SU-DHL-6 (cell line): ENCODE results near the gene RNF222.

Experiments used
- H2AFZ ChIP-seq: fragments of 200-600 bp; sonication (generic); 2 replicates; pipeline ENCODE4 v1.6.1; 2014; ENCODE audit warnings: low read depth, mild to moderate bottlenecking, moderate library complexity, mixed read lengths, antibody characterized with exemption, low read length; ENCODE audit not compliant: severe bottlenecking
- H3F3A ChIP-seq: fragments of 200-600 bp; shearing (Covaris generic); 2 replicates; pipeline ENCODE4 v1.6.0; 2016; ENCODE audit warnings: antibody characterized with exemption, mild to moderate bottlenecking; ENCODE audit not compliant: insufficient read depth
- H3K27ac ChIP-seq: fragments of 200-600 bp; sonication (generic); 2 replicates; pipeline ENCODE4 v1.5.1; 2016; ENCODE audit warnings: low read depth, mild to moderate bottlenecking, low read length, moderate library complexity, mixed read lengths
- H3K27me3 ChIP-seq: fragments of 200-600 bp; sonication (generic), shearing (Covaris generic); 2 replicates; pipeline ENCODE4 v1.6.0; 2014; ENCODE audit warnings: mild to moderate bottlenecking, low read length
- H3K36me3 ChIP-seq: fragments of 200-600 bp; sonication (generic); 2 replicates; pipeline ENCODE4 v1.6.1; 2014; ENCODE audit warnings: mild to moderate bottlenecking, low read length, mixed read lengths
- H3K4me2 ChIP-seq: fragments of 300-600, 200-600 bp; shearing (Covaris generic), sonication (generic); 2 replicates; pipeline ENCODE4 v1.6.0; 2014; ENCODE audit warnings: low read length, low read depth, mild to moderate bottlenecking; ENCODE audit not compliant: poor library complexity, severe bottlenecking
- H3K4me3 ChIP-seq: fragments of 200-600 bp; sonication (generic); 2 replicates; pipeline ENCODE4 v1.5.1; 2014; ENCODE audit warnings: antibody characterized with exemption, low read length, mild to moderate bottlenecking, mixed read lengths; ENCODE audit not compliant: insufficient read depth, poor library complexity, severe bottlenecking
- H3K79me2 ChIP-seq: fragments of 200-600 bp; sonication (generic); 2 replicates; pipeline ENCODE4 v1.6.1; 2014; ENCODE audit warnings: mild to moderate bottlenecking, low read length, moderate library complexity; ENCODE audit not compliant: insufficient read depth
- H3K9ac ChIP-seq: fragments of 200-600 bp; sonication (generic); 2 replicates; pipeline ENCODE4 v1.7.0; 2014; ENCODE audit warnings: mild to moderate bottlenecking, low read length
- H3K9me2 ChIP-seq: fragments of 200-600 bp; sonication (generic); replicated peaks from 2 replicates; pipeline ENCODE4 v1.6.1; 2014; ENCODE audit warnings: low read length; ENCODE audit not compliant: insufficient read depth
- H3K9me3 ChIP-seq: fragments of 200-600 bp; sonication (generic); 2 replicates; pipeline ENCODE4 v1.6.1; 2014; ENCODE audit warnings: low read length, mixed read lengths; ENCODE audit not compliant: insufficient read depth
- H4K20me1 ChIP-seq: fragments of 200-600 bp; sonication (generic); 2 replicates; pipeline ENCODE4 v1.6.1; 2014; ENCODE audit warnings: low read depth, mild to moderate bottlenecking, antibody characterized with exemption, low read length, moderate library complexity, mixed read lengths
- EZH2phosphoT487 ChIP-seq: fragments of 200-600 bp; sonication (generic), shearing (Covaris generic); conservative IDR thresholded peaks from 2 replicates; pipeline ENCODE4 v1.6.1; 2018; ENCODE audit warnings: mild to moderate bottlenecking, antibody characterized with exemption, low read length, moderate library complexity, mixed read lengths
- TF ChIP-seq, protein P1 (sequence below): fragments of 200-600 bp; sonication (generic); IDR thresholded peaks from one replicate; pipeline ENCODE4 v1.5.1; 2017; ENCODE audit warnings: antibody characterized with exemption, mild to moderate bottlenecking, low read length, moderate library complexity; ENCODE audit not compliant: insufficient read depth, poor library complexity, severe bottlenecking

The RNF222 gene

DNA sequence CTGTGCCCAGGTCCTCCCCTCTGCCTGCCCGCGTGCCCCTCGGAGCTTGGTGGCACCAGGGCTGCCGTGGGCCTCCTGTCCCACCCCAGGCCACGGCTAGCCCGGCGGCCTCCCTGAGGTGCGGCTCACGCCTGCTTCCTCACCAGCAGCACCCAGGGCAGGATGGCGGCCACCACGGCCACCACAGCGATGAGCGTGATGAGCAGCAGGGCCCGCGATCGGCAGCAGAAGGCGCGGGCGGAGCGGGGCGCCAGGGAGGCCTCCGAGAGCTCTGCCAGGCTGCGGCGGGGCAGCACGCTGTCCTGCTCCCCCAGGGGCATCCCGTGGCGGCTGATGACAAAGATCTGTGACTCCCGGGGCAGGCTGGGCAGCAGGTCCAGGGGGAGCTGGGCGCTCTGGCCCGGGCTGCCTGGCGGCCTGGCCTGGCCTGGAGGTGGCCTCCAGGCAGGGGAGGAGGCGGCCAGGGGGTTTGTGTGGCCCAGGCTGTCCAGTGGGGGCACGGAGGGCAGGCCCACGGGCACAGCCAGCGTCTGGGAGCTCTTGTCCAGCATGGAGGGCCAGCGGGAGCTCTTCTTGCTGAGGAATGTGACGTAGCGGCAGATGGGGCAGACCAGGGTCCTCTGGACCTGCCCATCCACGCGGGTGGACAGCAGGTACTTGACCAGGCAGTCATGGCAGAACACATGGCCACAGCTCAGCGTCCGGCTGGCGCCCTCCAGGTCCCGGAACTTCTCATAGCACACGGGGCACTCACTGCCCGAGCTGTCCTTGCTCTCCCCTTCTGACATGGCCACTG, 4.8 kb downstream of the RNF222 start:
- Histone ChIP-seq H3K36me3 (no peaks in the 10 kb centered on the region), H3K27ac (no peak overlapping the region), H3K4me3 (no peak overlapping the region), H4K20me1 (no peaks in the 10 kb centered on the region), H3K9me3 (no peaks in the 10 kb centered on the region), H3K9ac (no peak overlapping the region), H3K9me2 (no peaks in the 10 kb centered on the region), H3K79me2 (no peaks in the 10 kb centered on the region), H2AFZ (no peak overlapping the region), H3K27me3 (no peaks in the 10 kb centered on the region), H3F3A (no peaks in the 10 kb centered on the region), H3K4me2 (no peak overlapping the region)
- no peak for TF ChIP-seq EZH2phosphoT487

GRCh38 chr17:8392274-8392673, 5.4 kb downstream of the RNF222 start:
- no peak for TF ChIP-seq EZH2phosphoT487
- TF ChIP-seq, protein P1, sequence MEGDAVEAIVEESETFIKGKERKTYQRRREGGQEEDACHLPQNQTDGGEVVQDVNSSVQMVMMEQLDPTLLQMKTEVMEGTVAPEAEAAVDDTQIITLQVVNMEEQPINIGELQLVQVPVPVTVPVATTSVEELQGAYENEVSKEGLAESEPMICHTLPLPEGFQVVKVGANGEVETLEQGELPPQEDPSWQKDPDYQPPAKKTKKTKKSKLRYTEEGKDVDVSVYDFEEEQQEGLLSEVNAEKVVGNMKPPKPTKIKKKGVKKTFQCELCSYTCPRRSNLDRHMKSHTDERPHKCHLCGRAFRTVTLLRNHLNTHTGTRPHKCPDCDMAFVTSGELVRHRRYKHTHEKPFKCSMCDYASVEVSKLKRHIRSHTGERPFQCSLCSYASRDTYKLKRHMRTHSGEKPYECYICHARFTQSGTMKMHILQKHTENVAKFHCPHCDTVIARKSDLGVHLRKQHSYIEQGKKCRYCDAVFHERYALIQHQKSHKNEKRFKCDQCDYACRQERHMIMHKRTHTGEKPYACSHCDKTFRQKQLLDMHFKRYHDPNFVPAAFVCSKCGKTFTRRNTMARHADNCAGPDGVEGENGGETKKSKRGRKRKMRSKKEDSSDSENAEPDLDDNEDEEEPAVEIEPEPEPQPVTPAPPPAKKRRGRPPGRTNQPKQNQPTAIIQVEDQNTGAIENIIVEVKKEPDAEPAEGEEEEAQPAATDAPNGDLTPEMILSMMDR, result no peak
- Histone ChIP-seq H3K79me2 (no peaks in the 10 kb centered on the region), H3K36me3 (no peaks in the 10 kb centered on the region), H3K9ac (no peak overlapping the region), H3K9me3 (no peaks in the 10 kb centered on the region), H4K20me1 (no peaks in the 10 kb centered on the region), H3K4me3 (no peak overlapping the region), H2AFZ (no peak overlapping the region), H3K4me2 (no peak overlapping the region), H3K9me2 (no peaks in the 10 kb centered on the region), H3F3A (no peaks in the 10 kb centered on the region), H3K27ac (no peak overlapping the region), H3K27me3 (no peaks in the 10 kb centered on the region)

DNA sequence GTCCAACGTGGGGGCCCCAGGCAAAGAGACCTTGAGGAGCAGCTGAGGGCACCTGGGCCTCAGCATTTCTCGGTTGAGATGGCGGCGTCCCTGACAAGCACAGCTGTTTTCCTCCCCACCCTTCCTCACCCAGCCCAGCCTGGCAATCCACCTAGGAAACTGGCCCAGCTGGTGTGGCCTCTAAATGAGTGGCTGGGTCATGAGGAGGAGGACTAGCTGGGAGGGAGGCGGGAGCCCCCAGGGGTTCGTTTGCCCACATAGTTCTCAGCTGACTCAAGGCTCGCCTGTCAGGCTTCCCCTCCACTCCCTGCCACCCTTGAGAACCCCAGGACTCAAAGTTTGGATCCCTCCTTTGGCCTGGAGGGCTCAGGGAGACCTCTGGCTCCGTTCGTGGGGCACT, 5.9 kb downstream of the RNF222 start:
- no peaks in the 10 kb centered on the region for H3F3A ChIP-seq
- no peak overlapping the region for H3K27ac ChIP-seq
- TF ChIP-seq EZH2phosphoT487, result no peak
- TF ChIP-seq, protein P1, result no peak
- H4K20me1 ChIP-seq, result no peaks in the 10 kb centered on the region
- H2AFZ ChIP-seq, result no peak overlapping the region
- H3K9me2 ChIP-seq, result no peaks in the 10 kb centered on the region
- no peak overlapping the region for H3K9ac ChIP-seq
- no peaks in the 10 kb centered on the region for H3K36me3 ChIP-seq
- no peaks in the 10 kb centered on the region for H3K9me3 ChIP-seq
- H3K4me3 ChIP-seq, result no peak overlapping the region
- H3K4me2 ChIP-seq, result no peak overlapping the region
- H3K27me3 ChIP-seq, result no peaks in the 10 kb centered on the region
- no peaks in the 10 kb centered on the region for H3K79me2 ChIP-seq

DNA sequence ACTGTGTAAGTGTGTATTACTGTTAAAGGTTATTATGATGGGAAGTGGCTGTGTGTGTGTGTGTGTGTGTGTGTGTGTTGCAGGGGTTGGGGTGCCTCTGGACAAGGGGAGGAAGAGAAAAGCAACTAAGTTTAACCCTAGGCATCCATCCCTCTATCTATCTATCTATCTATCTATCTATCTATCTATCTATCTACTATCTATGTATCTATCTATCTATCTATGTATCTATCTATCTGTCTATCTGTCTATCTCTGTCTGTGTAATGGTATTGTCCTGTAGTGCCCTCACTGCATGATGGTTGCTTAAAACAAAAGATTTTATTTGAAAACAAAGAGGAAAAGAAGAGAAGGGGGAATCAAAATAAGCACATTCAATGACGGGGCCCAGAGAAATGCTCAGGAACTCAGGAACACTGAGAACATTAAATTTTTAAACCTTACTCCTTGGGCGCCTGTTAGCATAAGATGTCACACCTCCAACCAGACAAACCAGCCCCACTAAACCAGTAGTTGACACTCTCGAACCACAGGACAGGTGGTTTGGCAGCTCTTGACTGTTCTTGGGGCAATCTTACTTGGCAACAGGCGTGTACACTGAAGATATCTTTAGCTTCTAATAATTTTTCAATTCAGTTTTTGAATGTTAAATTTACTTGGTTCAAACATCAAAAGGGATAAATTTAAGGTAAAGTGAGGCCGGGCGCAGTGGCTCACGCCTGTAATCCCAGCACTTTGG, 9.5 kb downstream of the RNF222 start:
- Histone ChIP-seq H3K9me3 (no peaks in the 10 kb centered on the region), H3K4me2 (no peak overlapping the region), H2AFZ (no peak overlapping the region), H3K9ac (no peak overlapping the region), H4K20me1 (no peaks in the 10 kb centered on the region), H3K36me3 (no peaks in the 10 kb centered on the region), H3K27me3 (no peaks in the 10 kb centered on the region), H3K4me3 (no peak overlapping the region), H3F3A (no peaks in the 10 kb centered on the region), H3K9me2 (no peaks in the 10 kb centered on the region), H3K27ac (no peak overlapping the region), H3K79me2 (no peaks in the 10 kb centered on the region; the same call in 1 of the 2 replicates)
- TF ChIP-seq, protein P1, result no peak
- no peak for TF ChIP-seq EZH2phosphoT487
